ENCODE results near the gene OR1S1.
"Not testable (repeated sequence)": the region's sequence is repeated elsewhere in the genome, so short reads cannot be mapped to it uniquely, and the experiment has no call there.

OR1S1 gene

GRCh38 chr11:58212420-58212819, at the start of gene OR1S1:
Gene OR1S1 (plus strand): TSS chr11:58212720.
- DNase-seq: not testable (repeated sequence)

GRCh38 chr11:58164389-58164788, 48.1 kb upstream of the OR1S1 start:
- no peak for DNase-seq

GRCh38 chr11:58164990-58165389, 47.5 kb upstream of the OR1S1 start:
- DNase-seq: no peak

GRCh38 chr11:58165504-58166106, 46.9 kb upstream of the OR1S1 start:
- no peak for DNase-seq

GRCh38 chr11:58177409-58178054, 35.0 kb upstream of the OR1S1 start:
- no peak for DNase-seq

GRCh38 chr11:58178444-58178843, 34.1 kb upstream of the OR1S1 start:
- DNase-seq: no peak

GRCh38 chr11:58179648-58180047, 32.9 kb upstream of the OR1S1 start:
- no peak for DNase-seq

- DNase-seq: no peak
Measured at GRCh38 chr11:58186938-58187337, 25.6 kb upstream of the OR1S1 start.

GRCh38 chr11:58188770-58189169, 23.8 kb upstream of the OR1S1 start, which contains the start of gene OR9Q2:
Gene OR9Q2 (plus strand): TSS chr11:58189070. CDS start chr11:58190491, 1,421 bp downstream.
- no peak for DNase-seq

- no peak for DNase-seq
Measured at GRCh38 chr11:58192229-58192628, 20.3 kb upstream of the OR1S1 start.

GRCh38 chr11:58193391-58193790, 19.1 kb upstream of the OR1S1 start:
- DNase-seq: no peak

- no peak for DNase-seq
Measured at GRCh38 chr11:58195939-58196338, 16.6 kb upstream of the OR1S1 start.

GRCh38 chr11:58199271-58199670, 13.2 kb upstream of the OR1S1 start:
- no peak for DNase-seq

GRCh38 chr11:58204042-58204441, 8.5 kb upstream of the OR1S1 start, which contains the start of gene OR1S2:
Gene OR1S2 (minus strand): TSS chr11:58204142. CDS start chr11:58204142, 0 bp downstream.
- no peak for DNase-seq

GRCh38 chr11:58216476-58216875, 4.0 kb downstream of the OR1S1 start:
- DNase-seq: no peak

- no peak for DNase-seq
Measured at GRCh38 chr11:58222721-58223120, 10.2 kb downstream of the OR1S1 start.

- no peak for DNase-seq
Measured at GRCh38 chr11:58227956-58228615, 15.6 kb downstream of the OR1S1 start.

- no peak for DNase-seq
Measured at GRCh38 chr11:58243954-58244353, 31.4 kb downstream of the OR1S1 start.

- DNase-seq: no peak
Measured at GRCh38 chr11:58254936-58255335, 42.4 kb downstream of the OR1S1 start.

GRCh38 chr11:58259983-58260382, 47.5 kb downstream of the OR1S1 start:
- no peak for DNase-seq
